ENCODE measurements around the gene TCERG1L.
"Not testable (repeated sequence)": the region's sequence is repeated elsewhere in the genome, so short reads cannot be mapped to it uniquely, and the experiment has no call there.

TCERG1L gene

GRCh38 chr10:131162211-131162610 lies 149.3 kb downstream of the TCERG1L start:
- DNase-seq = no peak

DNA sequence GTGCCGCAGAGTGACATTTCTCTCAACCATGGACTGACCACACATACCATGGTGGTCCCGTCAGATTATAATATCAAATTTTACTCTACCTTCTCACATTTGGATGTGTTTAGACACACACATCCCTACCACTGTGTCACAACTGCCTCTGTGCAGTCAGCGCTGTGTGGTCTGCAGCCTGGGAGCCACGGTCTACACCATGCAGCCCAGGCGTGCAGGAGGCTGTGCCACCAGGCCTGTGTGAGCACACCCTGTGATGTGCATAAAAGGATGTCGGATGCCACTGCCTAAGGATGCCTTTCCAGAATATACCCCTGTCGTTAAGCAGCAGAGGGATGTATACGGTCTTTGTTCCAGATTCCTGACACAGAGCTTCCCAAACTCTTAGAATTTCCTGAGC lies 150.4 kb downstream of the TCERG1L start:
- no peak for DNase-seq

GRCh38 chr10:131160219-131160875 lies 151.2 kb downstream of the TCERG1L start:
- DNase-seq = no peak

DNA sequence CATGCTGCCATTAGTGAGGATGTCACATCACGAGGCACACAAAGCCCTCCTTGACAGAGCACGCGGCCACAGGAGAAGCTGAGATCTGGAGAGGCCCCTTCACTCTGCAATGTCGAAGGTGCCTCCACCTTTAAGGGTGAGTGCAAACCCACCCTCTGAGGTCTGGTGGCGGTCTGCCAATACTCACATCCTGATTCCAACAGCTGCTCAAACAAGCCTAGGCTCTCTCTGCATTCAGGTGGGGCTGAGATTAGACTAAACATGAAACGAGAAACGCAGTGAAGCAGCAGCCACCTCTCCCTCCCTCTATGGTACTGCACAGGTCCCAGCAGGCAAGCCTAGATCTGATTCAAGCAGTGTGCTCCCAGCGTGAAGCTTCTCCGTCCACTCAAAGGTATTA lies 151.8 kb downstream of the TCERG1L start:
- no peak for DNase-seq

GRCh38 chr10:131158695-131159094 lies 152.8 kb downstream of the TCERG1L start:
- DNase-seq = no peak

DNA sequence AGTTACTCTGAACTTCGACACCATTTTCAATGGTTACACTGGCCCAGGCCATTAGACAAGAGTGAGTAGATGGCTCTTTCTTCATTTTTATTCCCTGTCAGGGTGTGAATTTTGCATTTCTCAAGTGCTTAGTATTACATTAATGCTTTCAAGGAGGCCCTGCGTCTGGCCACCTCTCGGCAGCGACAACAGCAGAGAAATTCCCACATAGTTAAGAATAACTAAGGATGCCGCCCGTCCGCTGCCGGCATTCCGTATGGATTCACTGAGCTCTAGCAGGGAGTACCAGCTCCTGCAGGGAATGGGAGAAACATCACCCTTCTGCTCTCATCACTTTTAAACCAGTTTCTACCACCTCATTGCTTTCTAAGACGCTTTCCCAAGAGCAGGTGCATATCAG lies 153.6 kb downstream of the TCERG1L start:
- no peak for DNase-seq

- DNase-seq = no peak
These were observed 155.7 kb downstream of the TCERG1L start for GRCh38 chr10:131155876-131156230.

DNA sequence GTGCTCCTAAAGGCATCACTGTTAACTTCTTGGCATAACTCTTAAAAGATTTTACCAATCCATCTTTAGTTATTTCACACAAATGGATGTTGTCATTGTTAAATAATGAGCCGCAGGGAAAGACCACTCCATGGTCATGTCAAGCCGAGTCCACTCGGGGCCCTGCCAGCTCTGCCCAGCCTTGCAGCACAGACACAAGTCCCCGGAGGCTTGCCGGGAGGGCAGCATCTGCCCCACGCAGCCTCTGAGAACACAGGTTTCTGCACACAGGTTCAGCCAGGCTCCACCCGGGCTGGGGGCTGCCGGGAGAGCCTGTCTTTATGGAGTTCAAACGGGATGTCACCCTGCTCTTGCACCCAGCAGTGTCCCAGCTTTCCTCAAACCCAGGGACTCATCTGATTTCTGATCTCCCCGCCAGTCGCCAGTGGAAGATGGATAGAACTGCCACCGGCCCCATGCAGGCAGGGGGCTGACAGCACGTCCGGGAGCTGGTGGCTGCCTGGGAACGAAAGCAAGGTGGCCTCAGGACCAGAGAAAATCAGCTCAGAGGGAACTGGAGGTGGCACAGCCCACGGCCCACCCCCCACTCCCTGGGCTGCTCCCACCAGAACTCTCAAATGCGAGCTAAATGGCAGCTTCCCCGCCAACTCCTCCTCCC lies 156.2 kb downstream of the TCERG1L start:
- no peak for DNase-seq

DNA sequence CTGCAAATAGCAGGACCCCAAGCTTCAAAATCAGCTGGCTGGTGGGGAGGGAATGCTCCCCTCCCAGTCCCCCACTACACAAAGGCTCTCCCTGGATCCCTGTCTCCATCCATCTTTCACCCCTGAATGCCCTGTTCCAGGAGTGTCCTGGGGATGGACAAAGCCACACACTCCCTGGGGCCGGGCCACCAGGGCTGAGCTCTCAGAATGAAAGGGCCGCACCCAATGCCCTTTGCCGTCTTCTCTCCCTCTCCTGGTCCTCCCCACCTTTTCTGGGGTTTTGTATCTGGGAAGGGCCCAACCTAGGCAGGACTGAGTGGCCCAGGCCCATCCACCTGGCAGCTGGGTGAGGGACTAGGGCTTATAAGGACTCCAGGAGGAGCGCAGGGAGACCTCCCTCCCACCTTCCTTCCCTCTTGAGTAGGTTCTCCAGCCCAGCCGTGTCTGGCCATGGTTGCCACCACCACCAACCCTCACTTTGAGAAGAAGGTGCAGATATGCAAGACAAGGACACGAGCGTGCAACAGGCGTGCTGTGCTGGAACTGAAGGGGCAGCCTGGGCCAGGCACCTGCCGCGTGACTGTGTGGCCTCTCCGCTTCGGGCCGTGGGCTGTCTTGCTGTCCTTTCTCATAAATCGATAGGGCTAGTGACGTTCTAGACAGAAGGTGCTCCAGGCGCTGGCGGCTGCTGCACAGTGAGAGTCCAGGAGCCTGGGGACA lies 157.1 kb downstream of the TCERG1L start:
- no peak for DNase-seq

- DNase-seq = not testable (repeated sequence)
These were observed 159.1 kb downstream of the TCERG1L start for GRCh38 chr10:131152456-131152855.

GRCh38 chr10:131150126-131150525 lies 161.4 kb downstream of the TCERG1L start:
- DNase-seq = no peak

GRCh38 chr10:131149586-131149985 lies 161.9 kb downstream of the TCERG1L start:
- no peak for DNase-seq

- DNase-seq = no peak
These were observed 162.4 kb downstream of the TCERG1L start for GRCh38 chr10:131149111-131149510.

GRCh38 chr10:131148270-131148669 lies 163.3 kb downstream of the TCERG1L start:
- no peak for DNase-seq

- no peak for DNase-seq
These were observed 164.1 kb downstream of the TCERG1L start for GRCh38 chr10:131147301-131147975.

DNA sequence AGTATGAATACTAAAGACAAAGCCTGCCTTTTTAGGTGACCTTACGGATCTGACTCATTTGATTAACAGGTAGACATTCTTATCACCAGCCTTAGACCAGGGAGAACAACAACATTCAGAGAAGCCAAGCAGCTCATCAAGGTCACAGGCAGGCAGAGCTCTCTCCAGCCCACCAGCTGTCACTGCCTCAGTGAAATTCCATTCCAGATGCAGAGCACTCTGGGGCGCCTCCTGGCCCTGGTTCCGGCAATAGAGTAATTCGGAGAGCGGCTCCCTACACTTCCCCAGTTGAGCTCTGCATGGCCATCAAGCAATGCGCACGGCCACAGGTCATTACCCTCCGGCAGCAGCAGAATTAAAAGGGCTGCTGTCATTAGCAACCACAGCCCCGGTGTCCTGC lies 164.7 kb downstream of the TCERG1L start:
- DNase-seq = no peak

GRCh38 chr10:131145756-131146155 lies 165.8 kb downstream of the TCERG1L start:
- no peak for DNase-seq

DNA sequence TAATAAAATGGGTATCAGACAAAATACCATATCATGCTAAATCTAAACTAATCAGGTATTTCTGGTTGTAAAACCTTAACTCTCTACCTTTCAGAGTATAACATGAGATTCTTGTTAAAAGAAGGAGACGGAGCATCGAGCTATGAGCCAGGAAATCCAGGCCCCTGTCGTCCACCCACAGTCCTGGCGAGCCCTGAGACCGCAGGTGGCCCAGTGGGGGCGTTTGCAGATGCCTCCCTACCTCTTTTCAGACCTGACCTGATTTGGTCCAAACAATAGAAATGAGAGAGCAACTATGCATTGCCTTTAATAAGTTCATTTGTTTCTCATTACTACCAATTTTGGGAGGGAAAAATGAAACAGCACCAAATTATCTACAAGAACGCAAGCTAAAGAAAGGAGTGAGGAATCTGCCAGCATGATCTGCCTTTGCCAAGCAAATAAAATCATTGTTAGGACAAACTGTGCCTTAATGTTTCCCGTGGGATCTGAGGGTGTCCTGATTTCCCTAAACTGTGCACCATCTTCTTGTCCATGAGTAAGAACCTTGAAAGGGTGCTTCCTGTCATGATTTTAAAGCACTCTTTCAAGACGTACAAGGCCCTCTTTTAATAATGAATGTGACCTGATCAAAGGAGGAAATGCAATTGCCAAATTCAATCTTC lies 166.7 kb downstream of the TCERG1L start:
- DNase-seq = no peak

DNA sequence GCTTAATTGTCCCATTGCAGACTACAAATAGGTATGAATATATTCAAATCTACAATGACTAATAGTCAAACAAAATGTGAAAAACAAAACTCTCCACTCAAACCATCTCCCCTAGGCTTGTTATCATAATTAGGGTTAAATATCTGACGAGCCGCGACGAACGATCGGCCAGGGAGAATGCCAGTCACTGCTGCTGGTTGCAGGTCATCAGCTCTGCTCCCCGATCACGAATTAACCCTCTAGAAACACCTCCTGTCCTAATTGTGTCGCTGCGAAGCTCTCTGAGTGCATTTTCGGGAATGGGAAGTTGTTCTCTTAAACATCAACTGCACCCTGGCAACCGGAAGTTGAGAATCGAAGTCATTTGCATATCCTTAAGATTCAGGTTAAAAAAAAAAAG lies 167.3 kb downstream of the TCERG1L start:
- no peak for DNase-seq

GRCh38 chr10:131143425-131144165 lies 167.9 kb downstream of the TCERG1L start:
- DNase-seq = no peak

GRCh38 chr10:131142517-131143380 lies 168.8 kb downstream of the TCERG1L start:
- DNase-seq = no peak
